ENCODE measurements around the gene UBE3B. TPM values are rescaled to one million over a fixed set of nuclear protein-coding genes. Genes with fewer than 3 reads are reported as not detected.

UBE3B gene
- total and polyA plus RNA-seq, 2 donors (not counting 1 experiment from before 2014, with no cell fraction given) = 27.2 to 49.7 TPM

GRCh38 chr12:109558374-109559199, 81.2 kb downstream of the UBE3B start:
- no peaks in the 10 kb centered on the region for H4K20me1 ChIP-seq (ENCODE audit: control insufficient read depth, extremely low read depth, insufficient read depth, low read length)
- no peak overlapping the region for H3K9ac ChIP-seq (ENCODE audit: insufficient read depth, low read length)
- TF ChIP-seq EZH2 (IDR thresholded peaks at IDR 0.05; ENCODE audit: low read length, missing control alignments) = no peak
- TF ChIP-seq CTCF (conservative IDR thresholded peaks at IDR 0.05 in 1 of 2, IDR thresholded peaks at IDR 0.05 in 1 of 2; ENCODE audit: low read depth in 1 of 2, low read length in 2 of 2) = no peak
- DNase-seq (ENCODE audit: low read depth in 2 of 2) = no peak
- no peak overlapping the region for H3K4me2 ChIP-seq (ENCODE audit: extremely low read depth, insufficient read depth, low read length)
- no peaks in the 10 kb centered on the region for H3K9me3 ChIP-seq (ENCODE audit: control insufficient read depth, insufficient read depth, low read depth, low read length)
- no peaks in the 10 kb centered on the region for H3K4me1 ChIP-seq (ENCODE audit: control insufficient read depth, extremely low read depth, insufficient read depth, low read length)
- H3K27me3 ChIP-seq (ENCODE audit: control insufficient read depth, insufficient read depth, low read length) = peaks cover 4% of the 10 kb centered on the region
- H3K79me2 ChIP-seq (ENCODE audit: control insufficient read depth, insufficient read depth, low read length) = no peaks in the 10 kb centered on the region
- no peaks in the 10 kb centered on the region for H3K36me3 ChIP-seq (ENCODE audit: control insufficient read depth, insufficient read depth, low read length)
- no peak overlapping the region for H2AFZ ChIP-seq (ENCODE audit: low read length)
- H3K27ac ChIP-seq (ENCODE audit: insufficient read depth, low read length) = no peak overlapping the region
- H3K4me3 ChIP-seq (replicated peaks in 1 of 4; ENCODE audit: control extremely low read depth in 1 of 4, insufficient read depth in 1 of 4, low read depth in 3 of 4, low read length in 4 of 4) = no peak overlapping the region

GRCh38 chr12:109559200-109559505, 81.7 kb downstream of the UBE3B start:
- Histone ChIP-seq H3K27ac (ENCODE audit: insufficient read depth, low read length) (no peak overlapping the region), H3K9me3 (ENCODE audit: control insufficient read depth, insufficient read depth, low read depth, low read length) (no peaks in the 10 kb centered on the region), H3K9ac (ENCODE audit: insufficient read depth, low read length) (no peak overlapping the region), H3K4me1 (ENCODE audit: control insufficient read depth, extremely low read depth, insufficient read depth, low read length) (no peaks in the 10 kb centered on the region), H3K4me2 (ENCODE audit: extremely low read depth, insufficient read depth, low read length) (no peak overlapping the region), H3K79me2 (ENCODE audit: control insufficient read depth, insufficient read depth, low read length) (no peaks in the 10 kb centered on the region), H3K4me3 (replicated peaks in 1 of 4; ENCODE audit: control extremely low read depth in 1 of 4, insufficient read depth in 1 of 4, low read depth in 3 of 4, low read length in 4 of 4) (no peak overlapping the region), H3K27me3 (ENCODE audit: control insufficient read depth, insufficient read depth, low read length) (peaks cover 4% of the 10 kb centered on the region), H4K20me1 (ENCODE audit: control insufficient read depth, extremely low read depth, insufficient read depth, low read length) (no peaks in the 10 kb centered on the region), H2AFZ (ENCODE audit: low read length) (no peak overlapping the region), H3K36me3 (ENCODE audit: control insufficient read depth, insufficient read depth, low read length) (no peaks in the 10 kb centered on the region)
- DNase-seq (ENCODE audit: low read depth in 2 of 2) = no peak
- TF ChIP-seq EZH2 (IDR thresholded peaks at IDR 0.05; ENCODE audit: low read length, missing control alignments) (no peak), CTCF (conservative IDR thresholded peaks at IDR 0.05 in 1 of 2, IDR thresholded peaks at IDR 0.05 in 1 of 2; ENCODE audit: low read depth in 1 of 2, low read length in 2 of 2) (no peak)

- Histone ChIP-seq H3K27me3 (ENCODE audit: control insufficient read depth, insufficient read depth, low read length) (peaks cover 4% of the 10 kb centered on the region), H3K4me2 (ENCODE audit: extremely low read depth, insufficient read depth, low read length) (no peak overlapping the region), H3K9ac (ENCODE audit: insufficient read depth, low read length) (no peak overlapping the region), H3K36me3 (ENCODE audit: control insufficient read depth, insufficient read depth, low read length) (no peaks in the 10 kb centered on the region), H2AFZ (ENCODE audit: low read length) (no peak overlapping the region), H3K79me2 (ENCODE audit: control insufficient read depth, insufficient read depth, low read length) (no peaks in the 10 kb centered on the region), H3K4me3 (replicated peaks in 1 of 4; ENCODE audit: control extremely low read depth in 1 of 4, insufficient read depth in 1 of 4, low read depth in 3 of 4, low read length in 4 of 4) (no peak overlapping the region), H4K20me1 (ENCODE audit: control insufficient read depth, extremely low read depth, insufficient read depth, low read length) (no peaks in the 10 kb centered on the region), H3K27ac (ENCODE audit: insufficient read depth, low read length) (no peak overlapping the region), H3K4me1 (ENCODE audit: control insufficient read depth, extremely low read depth, insufficient read depth, low read length) (no peaks in the 10 kb centered on the region), H3K9me3 (ENCODE audit: control insufficient read depth, insufficient read depth, low read depth, low read length) (no peaks in the 10 kb centered on the region)
- no peak for DNase-seq (ENCODE audit: low read depth in 2 of 2)
- TF ChIP-seq EZH2 (IDR thresholded peaks at IDR 0.05; ENCODE audit: low read length, missing control alignments) = no peak
- TF ChIP-seq CTCF (conservative IDR thresholded peaks at IDR 0.05 in 1 of 2, IDR thresholded peaks at IDR 0.05 in 1 of 2; ENCODE audit: low read depth in 1 of 2, low read length in 2 of 2) = no peak
These were observed 82.2 kb downstream of the UBE3B start for GRCh38 chr12:109559601-109560000.

Data from fibroblast of lung (primary cell).